Measurements from ENCODE around the gene PI4K2B.
A peak's percentile ranks its signal among the peaks of the same experiment; 100 is the strongest.
"Not testable (repeated sequence)": the region's sequence is repeated elsewhere in the genome, so short reads cannot be mapped to it uniquely, and the experiment has no call there.

Gene PI4K2B

DNA sequence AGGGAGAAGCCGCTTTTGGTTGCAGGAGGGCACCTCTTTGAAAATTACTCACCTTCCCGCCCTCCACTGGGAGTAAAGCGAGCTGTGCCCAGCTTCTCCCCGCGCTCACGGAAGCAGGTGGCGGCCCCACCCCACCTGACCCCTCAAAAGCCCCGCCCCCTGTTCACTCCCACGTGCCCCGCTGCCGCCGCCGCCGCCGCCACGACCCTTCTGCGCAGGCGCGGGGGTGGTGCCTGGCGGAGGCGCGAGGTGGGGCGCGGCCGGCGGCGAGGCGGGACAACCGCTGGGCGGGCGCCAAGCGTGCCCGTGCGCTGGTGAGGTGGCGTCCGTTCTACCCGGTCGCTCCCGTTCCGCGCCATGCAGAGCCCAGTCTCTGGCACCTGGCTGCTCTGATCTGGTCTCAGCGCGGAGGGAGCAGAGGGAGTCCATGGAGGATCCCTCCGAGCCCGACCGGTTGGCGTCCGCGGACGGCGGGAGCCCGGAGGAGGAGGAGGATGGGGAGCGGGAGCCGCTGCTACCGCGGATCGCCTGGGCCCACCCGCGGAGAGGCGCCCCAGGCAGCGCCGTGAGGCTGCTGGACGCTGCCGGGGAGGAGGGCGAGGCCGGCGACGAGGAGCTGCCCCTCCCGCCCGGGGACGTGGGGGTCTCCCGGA, at the start of gene PI4K2B:
Gene PI4K2B (plus strand): TSS at position 297 of the 653 bp plus-strand sequence. CDS start 131 bp downstream, at position 428.
- Mint-ChIP-seq H3K4me3 (peak within 1 kb of the TSS; percentile 94), H3K27ac (peak within 1 kb of the TSS; percentile 93), H3K9me3 (peaks cover 17% of the 10 kb centered on the region), H3K27me3 (no peaks in the 10 kb centered on the region), H3K4me1 (ENCODE audit: low read depth) (peaks cover 54% of the 10 kb centered on the region), H3K36me3 (ENCODE audit: low read depth) (peaks cover 39% of the 10 kb centered on the region)

GRCh38 chr4:25184056-25184455, 49.8 kb upstream of the PI4K2B start:
- H3K27ac Mint-ChIP-seq = no peak overlapping the region
- H3K4me3 Mint-ChIP-seq = no peak overlapping the region
- no peaks in the 10 kb centered on the region for H3K36me3 Mint-ChIP-seq (ENCODE audit: low read depth)
- H3K9me3 Mint-ChIP-seq = no peaks in the 10 kb centered on the region
- H3K27me3 Mint-ChIP-seq = no peaks in the 10 kb centered on the region
- peaks cover 20% of the 10 kb centered on the region for H3K4me1 Mint-ChIP-seq (ENCODE audit: low read depth)

- peaks cover 4% of the 10 kb centered on the region for H3K4me1 Mint-ChIP-seq (ENCODE audit: low read depth)
- H3K36me3 Mint-ChIP-seq (ENCODE audit: low read depth) = no peaks in the 10 kb centered on the region
- H3K27me3 Mint-ChIP-seq = no peaks in the 10 kb centered on the region
- H3K27ac Mint-ChIP-seq = no peak overlapping the region
- H3K9me3 Mint-ChIP-seq = no peaks in the 10 kb centered on the region
- no peak overlapping the region for H3K4me3 Mint-ChIP-seq
Measured at GRCh38 chr4:25190407-25190806, 43.4 kb upstream of the PI4K2B start.

DNA sequence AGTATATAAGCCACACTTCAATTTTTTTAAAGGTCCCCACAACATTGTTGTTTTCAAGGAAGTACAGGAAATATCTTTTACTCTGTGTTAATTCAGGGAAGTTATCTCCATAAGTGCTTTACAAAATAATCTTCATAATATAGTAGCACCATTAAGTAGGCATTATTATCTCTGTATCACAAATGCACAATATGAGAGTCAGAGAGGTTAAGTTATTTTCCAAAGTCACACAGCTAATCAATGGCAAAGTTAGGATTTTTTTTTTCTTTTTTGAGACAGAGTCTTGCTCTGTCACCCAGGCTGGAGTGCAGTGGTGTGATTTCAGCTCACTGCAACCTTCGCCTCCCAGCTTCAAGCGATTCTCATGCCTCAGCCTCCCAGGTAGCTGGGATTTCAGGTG, 35.1 kb upstream of the PI4K2B start:
- Mint-ChIP-seq H3K9me3 (peaks cover 11% of the 10 kb centered on the region), H3K4me3 (no peak overlapping the region), H3K36me3 (ENCODE audit: low read depth) (peaks cover 24% of the 10 kb centered on the region), H3K27ac (no peak overlapping the region), H3K27me3 (no peaks in the 10 kb centered on the region), H3K4me1 (ENCODE audit: low read depth) (peaks cover 4% of the 10 kb centered on the region)

DNA sequence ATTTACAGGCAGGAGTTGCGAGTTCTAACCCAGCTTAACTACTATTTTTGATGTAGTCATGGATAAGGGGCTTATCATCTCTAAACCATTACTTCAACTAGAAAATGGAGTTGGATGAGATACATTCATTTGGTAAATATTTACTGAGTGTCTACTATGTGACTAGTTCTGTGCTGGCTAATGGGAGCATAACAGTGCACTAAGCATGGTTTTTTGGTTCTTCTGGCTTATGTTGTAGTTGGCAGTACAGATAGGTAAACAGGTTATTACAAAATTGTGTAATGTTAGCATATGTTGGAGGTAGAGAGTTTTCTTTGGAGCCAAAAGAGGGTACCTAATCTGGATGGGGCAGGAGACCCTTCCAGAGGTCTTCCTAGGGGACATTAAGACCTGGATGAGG, 25.8 kb upstream of the PI4K2B start:
- no peak overlapping the region for H3K27ac Mint-ChIP-seq
- H3K27me3 Mint-ChIP-seq = no peaks in the 10 kb centered on the region
- no peaks in the 10 kb centered on the region for H3K36me3 Mint-ChIP-seq (ENCODE audit: low read depth)
- H3K9me3 Mint-ChIP-seq = peaks cover 24% of the 10 kb centered on the region
- no peaks in the 10 kb centered on the region for H3K4me1 Mint-ChIP-seq (ENCODE audit: low read depth)
- no peak overlapping the region for H3K4me3 Mint-ChIP-seq

DNA sequence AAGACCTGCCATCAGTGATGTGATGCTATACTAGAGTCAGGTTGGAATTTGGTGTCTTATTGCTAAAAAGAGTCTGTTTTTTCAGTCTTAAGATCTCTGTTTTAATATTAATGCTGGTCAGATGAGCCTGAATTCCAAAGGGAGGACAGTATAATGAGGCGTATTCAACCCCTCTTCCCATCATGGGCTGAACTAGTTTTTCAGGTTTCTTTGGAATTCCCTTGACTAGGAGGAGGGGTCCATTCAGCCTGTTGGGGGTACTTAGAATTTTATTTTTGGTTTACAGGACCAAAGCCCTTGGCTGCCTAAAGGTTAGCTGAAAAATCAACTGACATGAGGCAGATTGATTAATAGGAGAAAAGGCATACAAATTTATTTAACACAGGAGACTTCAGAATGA, 24.1 kb upstream of the PI4K2B start:
- Mint-ChIP-seq H3K4me3 (no peak overlapping the region), H3K27ac (no peak overlapping the region), H3K9me3 (peaks cover 29% of the 10 kb centered on the region)

DNA sequence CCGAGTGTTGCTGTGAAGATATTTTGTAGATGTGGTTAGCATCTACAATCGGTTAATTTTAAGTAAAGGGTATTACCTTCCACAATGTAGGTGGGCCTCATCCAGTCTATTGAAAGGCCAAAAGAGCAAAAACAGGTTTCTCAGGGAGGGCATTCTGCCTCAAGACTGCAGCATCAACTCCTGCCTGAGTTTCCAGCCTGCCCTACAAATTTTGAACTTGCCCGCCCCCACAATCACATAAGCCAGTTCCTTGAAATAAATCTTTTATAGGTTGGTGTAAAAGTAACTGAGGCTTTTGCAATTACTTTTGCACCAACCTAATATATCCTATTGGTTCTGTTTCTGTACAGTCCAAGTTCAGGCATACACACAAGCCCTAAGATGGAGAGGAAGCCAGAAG, 22.1 kb upstream of the PI4K2B start:
- H3K4me1 Mint-ChIP-seq (ENCODE audit: low read depth) = no peaks in the 10 kb centered on the region
- no peaks in the 10 kb centered on the region for H3K36me3 Mint-ChIP-seq (ENCODE audit: low read depth)
- H3K27me3 Mint-ChIP-seq = no peaks in the 10 kb centered on the region
- H3K9me3 Mint-ChIP-seq = peaks cover 20% of the 10 kb centered on the region
- H3K27ac Mint-ChIP-seq = no peak overlapping the region
- no peak overlapping the region for H3K4me3 Mint-ChIP-seq

More for the DNA sequence above, 24.1 kb upstream of the PI4K2B start:
- no peaks in the 10 kb centered on the region for H3K36me3 Mint-ChIP-seq (ENCODE audit: low read depth)
- H3K4me1 Mint-ChIP-seq (ENCODE audit: low read depth) = no peaks in the 10 kb centered on the region
- H3K27me3 Mint-ChIP-seq = no peaks in the 10 kb centered on the region

GRCh38 chr4:25212822-25213221, 21.0 kb upstream of the PI4K2B start:
- Mint-ChIP-seq H3K27me3 (no peaks in the 10 kb centered on the region), H3K4me1 (ENCODE audit: low read depth) (no peaks in the 10 kb centered on the region), H3K4me3 (no peak overlapping the region), H3K9me3 (peaks cover 20% of the 10 kb centered on the region), H3K27ac (no peak overlapping the region), H3K36me3 (ENCODE audit: low read depth) (no peaks in the 10 kb centered on the region)

DNA sequence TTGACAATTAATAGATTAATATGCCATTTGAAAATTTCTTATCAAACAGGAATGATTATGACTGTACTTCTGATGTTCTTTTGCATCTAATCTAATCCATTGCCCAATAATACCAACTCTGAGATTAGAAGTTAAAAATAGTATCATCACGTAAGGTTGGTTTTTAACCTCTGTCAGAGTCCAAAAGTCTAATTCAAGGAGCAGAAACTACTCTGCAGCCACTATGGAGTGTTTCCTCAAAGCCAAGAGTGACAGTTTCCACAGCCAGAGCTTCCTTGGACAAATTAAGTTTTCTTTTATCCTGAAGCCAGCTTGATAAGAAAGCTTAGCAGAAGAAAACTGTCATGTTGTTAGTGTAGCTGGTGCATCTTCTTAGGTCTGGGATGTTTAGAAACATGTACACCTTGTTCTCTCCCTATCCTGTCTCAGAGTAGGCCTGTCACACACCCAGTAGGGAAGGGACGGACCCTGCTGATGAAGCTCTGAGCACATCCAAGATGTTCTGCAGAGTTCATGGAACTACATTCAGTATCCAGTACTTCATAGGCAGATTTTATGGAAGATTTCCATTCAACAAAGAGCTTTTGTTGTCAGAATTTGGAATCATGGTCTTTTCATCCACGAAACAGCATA, 20.4 kb upstream of the PI4K2B start:
- Mint-ChIP-seq H3K36me3 (ENCODE audit: low read depth) (peaks cover 1% of the 10 kb centered on the region), H3K27ac (no peak overlapping the region), H3K4me3 (no peak overlapping the region), H3K27me3 (no peaks in the 10 kb centered on the region), H3K9me3 (peaks cover 20% of the 10 kb centered on the region), H3K4me1 (ENCODE audit: low read depth) (no peaks in the 10 kb centered on the region)

GRCh38 chr4:25214750-25215149, 19.1 kb upstream of the PI4K2B start:
- H3K4me1 Mint-ChIP-seq (ENCODE audit: low read depth); H3K27ac Mint-ChIP-seq; H3K4me3 Mint-ChIP-seq; H3K27me3 Mint-ChIP-seq: not testable (repeated sequence)
- peaks cover 12% of the 10 kb centered on the region for H3K36me3 Mint-ChIP-seq (ENCODE audit: low read depth)
- peaks cover 20% of the 10 kb centered on the region for H3K9me3 Mint-ChIP-seq

DNA sequence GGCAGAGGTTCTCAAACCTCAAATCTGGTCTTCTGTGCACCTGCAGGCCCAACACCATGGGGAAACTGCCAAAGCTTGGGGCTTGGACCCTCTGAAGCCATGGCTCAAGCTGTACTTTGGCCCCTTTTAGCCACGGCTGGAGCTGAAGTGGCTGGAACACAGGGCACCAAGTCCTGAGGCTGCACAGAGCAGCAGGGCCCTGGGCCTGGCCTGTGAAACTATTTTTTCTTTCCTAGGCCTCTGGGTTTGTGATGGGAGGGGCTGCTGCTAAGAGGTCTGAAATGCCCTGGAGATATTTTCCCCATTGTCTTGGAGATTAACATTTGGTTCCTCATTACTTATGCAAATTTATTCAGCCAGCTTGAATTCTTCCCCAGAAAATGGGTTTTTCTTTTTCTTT, 18.3 kb upstream of the PI4K2B start:
- no peaks in the 10 kb centered on the region for H3K27me3 Mint-ChIP-seq
- H3K4me1 Mint-ChIP-seq (ENCODE audit: low read depth) = no peaks in the 10 kb centered on the region
- peaks cover 19% of the 10 kb centered on the region for H3K36me3 Mint-ChIP-seq (ENCODE audit: low read depth)
- no peak overlapping the region for H3K4me3 Mint-ChIP-seq
- no peak overlapping the region for H3K27ac Mint-ChIP-seq
- H3K9me3 Mint-ChIP-seq = peaks cover 22% of the 10 kb centered on the region

- Mint-ChIP-seq H3K27me3 (no peaks in the 10 kb centered on the region), H3K4me1 (ENCODE audit: low read depth) (no peaks in the 10 kb centered on the region), H3K27ac (no peak overlapping the region), H3K36me3 (ENCODE audit: low read depth) (peaks cover 56% of the 10 kb centered on the region), H3K9me3 (peaks cover 34% of the 10 kb centered on the region), H3K4me3 (no peak overlapping the region)
Measured at GRCh38 chr4:25221377-25221776, 12.5 kb upstream of the PI4K2B start.

DNA sequence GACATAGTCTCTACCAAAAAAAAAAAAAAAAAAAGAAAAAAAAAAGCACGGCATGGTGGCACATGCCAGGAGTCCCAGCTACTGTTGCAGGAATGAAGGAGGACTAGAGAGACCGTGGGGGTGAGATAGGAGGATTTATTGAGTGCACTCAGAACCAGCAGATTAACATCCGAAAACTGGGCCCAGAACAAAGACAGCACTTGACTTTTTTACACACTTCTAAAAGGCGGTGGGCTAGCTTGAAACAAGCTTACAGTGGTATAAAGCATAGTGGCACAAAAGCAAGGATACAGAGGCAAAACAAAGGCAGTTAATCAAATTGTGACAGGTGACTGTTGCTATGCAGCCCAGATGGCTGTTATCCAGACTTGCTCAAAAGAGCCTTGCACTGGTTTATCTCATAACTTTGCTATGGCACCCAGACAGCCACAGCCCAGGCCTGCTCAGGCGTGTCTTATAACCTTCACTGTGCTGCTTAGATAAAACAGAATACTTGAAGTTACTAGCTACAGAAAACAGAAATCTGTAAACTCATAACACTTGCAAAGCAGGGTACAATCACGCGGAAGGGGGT, 9.9 kb upstream of the PI4K2B start:
- H3K9me3 Mint-ChIP-seq = peaks cover 36% of the 10 kb centered on the region
- H3K27ac Mint-ChIP-seq = no peak overlapping the region
- H3K36me3 Mint-ChIP-seq (ENCODE audit: low read depth) = peaks cover 70% of the 10 kb centered on the region
- no peaks in the 10 kb centered on the region for H3K4me1 Mint-ChIP-seq (ENCODE audit: low read depth)
- no peak overlapping the region for H3K4me3 Mint-ChIP-seq
- no peaks in the 10 kb centered on the region for H3K27me3 Mint-ChIP-seq

DNA sequence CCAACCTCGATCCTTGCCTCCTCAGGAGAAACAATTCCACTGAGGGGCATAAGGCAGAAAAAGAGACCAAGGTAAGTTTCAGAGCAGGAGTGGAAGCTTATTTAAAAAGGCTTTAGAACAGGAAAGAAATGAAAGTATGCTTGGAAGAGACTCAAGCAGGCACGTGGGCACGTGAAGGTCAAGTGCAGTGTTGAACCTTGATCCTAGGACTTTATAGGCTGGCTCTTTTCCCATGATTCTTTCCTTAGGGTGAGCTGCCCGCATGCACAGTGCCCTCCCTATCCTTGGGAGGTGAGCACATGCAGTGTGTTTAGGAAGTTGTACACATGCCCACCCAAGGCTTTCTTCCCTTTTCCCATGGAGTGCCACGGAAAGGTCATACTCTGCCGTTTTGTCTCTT, 4.0 kb upstream of the PI4K2B start:
- H3K4me1 Mint-ChIP-seq (ENCODE audit: low read depth) = peaks cover 23% of the 10 kb centered on the region
- H3K27me3 Mint-ChIP-seq = no peaks in the 10 kb centered on the region
- no peak overlapping the region for H3K4me3 Mint-ChIP-seq
- H3K36me3 Mint-ChIP-seq (ENCODE audit: low read depth) = peaks cover 37% of the 10 kb centered on the region
- peaks cover 27% of the 10 kb centered on the region for H3K9me3 Mint-ChIP-seq
- H3K27ac Mint-ChIP-seq = no peak overlapping the region

DNA sequence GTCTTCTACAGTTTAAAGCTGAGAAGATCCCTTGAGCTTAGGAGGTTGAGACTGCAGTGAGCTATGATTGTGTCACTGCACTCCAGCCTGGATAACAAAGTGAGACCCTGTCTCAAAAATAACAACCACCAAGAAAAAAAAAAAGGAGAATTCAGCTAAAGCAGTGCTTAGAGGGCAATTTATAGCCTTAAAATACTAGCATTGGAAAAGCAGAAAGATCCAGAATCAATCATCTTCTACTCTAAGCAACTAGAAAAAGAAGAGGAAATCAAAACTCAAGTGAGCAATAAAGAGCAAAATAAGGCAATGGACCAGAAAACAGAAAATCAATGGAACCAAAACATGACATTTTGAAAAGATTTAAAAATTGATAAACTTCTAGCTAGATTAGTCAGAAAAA, 639 bp upstream of the PI4K2B start:
- Mint-ChIP-seq H3K27me3 (no peaks in the 10 kb centered on the region), H3K9me3 (peaks cover 17% of the 10 kb centered on the region), H3K27ac (peak overlapping the region; percentile 90), H3K36me3 (ENCODE audit: low read depth) (peaks cover 36% of the 10 kb centered on the region), H3K4me1 (ENCODE audit: low read depth) (peaks cover 47% of the 10 kb centered on the region), H3K4me3 (peak overlapping the region; percentile 86)

All from stimulated activated naive CD8-positive, alpha-beta T cell treated with anti-CD3 and anti-CD28 coated beads, Interleukin-15, Interleukin-2, amounts not matched to agents 100 ng/mL and 50 ng/mL, for 24 hours (primary cell).